GM23338 (cell line): ENCODE measurements around the gene SHISA8. TPM values are rescaled to one million over a fixed set of nuclear protein-coding genes. Genes with fewer than 3 reads are reported as not detected.

ENCODE experiments used
- ATAC-seq: fragments of 200-7000 bp; cut with Tn5 transposase; 3 replicates; pipeline ENCODE4 v1.9.1; 2020
- DNase-seq: peaks from one replicate; pipeline ENCODE4 v3.0.0-alpha.2; 2015; ENCODE audit warnings: low spot score
- H2AFZ ChIP-seq: fragments of 200-600 bp; sonication (generic); 2 replicates; pipeline ENCODE4 v1.8.0; 2016; ENCODE audit warnings: antibody characterized with exemption, mild to moderate bottlenecking, moderate library complexity
- H3F3A ChIP-seq: fragments of 200-600 bp; sonication (generic); replicated peaks from 2 replicates; pipeline ENCODE4 v1.8.0; 2017; ENCODE audit warnings: antibody characterized with exemption, mixed run types, low read depth
- H3K27ac ChIP-seq: fragments of 200-600 bp; sonication (generic); 2 replicates; pipeline ENCODE4 v1.6.1; 2016; ENCODE audit warnings: low read depth
- H3K27me3 ChIP-seq: fragments of 200-600 bp; sonication (generic); 2 replicates; pipeline ENCODE4 v1.8.0; 2016; ENCODE audit warnings: mild to moderate bottlenecking, mixed run types, moderate library complexity; ENCODE audit not compliant: insufficient read depth
- H3K36me3 ChIP-seq: fragments of 200-600 bp; sonication (generic); 2 replicates; pipeline ENCODE4 v1.8.0; 2016; ENCODE audit warnings: mild to moderate bottlenecking; ENCODE audit not compliant: insufficient read depth
- H3K4me1 ChIP-seq: fragments of 200-600 bp; sonication (generic); 2 replicates; pipeline ENCODE4 v1.8.0; 2016; ENCODE audit warnings: mild to moderate bottlenecking, moderate library complexity; ENCODE audit not compliant: insufficient read depth
- H3K4me2 ChIP-seq: fragments of 200-600 bp; sonication (generic); 2 replicates; pipeline ENCODE4 v1.7.1; 2017; ENCODE audit warnings: mixed run types
- H3K4me3 ChIP-seq: fragments of 200-600 bp; sonication (generic); 2 replicates; pipeline ENCODE4 v1.6.1; 2016; ENCODE audit warnings: mixed run types
- H3K79me2 ChIP-seq: fragments of 200-600 bp; sonication (generic); replicated peaks from 2 replicates; pipeline ENCODE4 v1.8.0; 2017; ENCODE audit warnings: mild to moderate bottlenecking; ENCODE audit not compliant: insufficient read depth
- H3K9me2 ChIP-seq: fragments of 200-600 bp; sonication (generic); 2 replicates; pipeline ENCODE4 v1.8.0; 2017; ENCODE audit not compliant: insufficient read depth
- H4K20me1 ChIP-seq: fragments of 200-600 bp; sonication (generic); replicated peaks from 2 replicates; pipeline ENCODE4 v1.8.0; 2017; ENCODE audit warnings: mild to moderate bottlenecking; ENCODE audit not compliant: insufficient read depth
- H3K27ac Mint-ChIP-seq: 2 replicates; pipeline ENCODE4 v1.8.0; 2020; ENCODE audit warnings: inconsistent platforms, mild to moderate bottlenecking, moderate library complexity, mixed read lengths
- H3K27me3 Mint-ChIP-seq: 3 replicates; pipeline ENCODE4 v1.8.0; 2022; ENCODE audit warnings: low read depth, mild to moderate bottlenecking, moderate library complexity, mixed read lengths, inconsistent platforms; ENCODE audit not compliant: insufficient read depth, poor library complexity
- H3K36me3 Mint-ChIP-seq: 3 replicates; pipeline ENCODE4 v1.8.0; 2021; ENCODE audit warnings: low read depth, mild to moderate bottlenecking, inconsistent platforms, moderate library complexity, mixed read lengths
- H3K4me1 Mint-ChIP-seq: 3 replicates; pipeline ENCODE4 v1.8.0; 2020; ENCODE audit warnings: mild to moderate bottlenecking, inconsistent platforms, mixed read lengths
- H3K4me3 Mint-ChIP-seq: 3 replicates; pipeline ENCODE4 v1.8.0; 2021; ENCODE audit warnings: moderate library complexity, mild to moderate bottlenecking, inconsistent platforms, mixed read lengths
- H3K9me3 Mint-ChIP-seq: 3 replicates; pipeline ENCODE4 v1.8.0; 2020; ENCODE audit warnings: moderate library complexity, mild to moderate bottlenecking, inconsistent platforms, mixed read lengths
- CREB1 ChIP-seq: fragments of 250-450 bp; sonication (Bioruptor Pico); IDR thresholded peaks from 2 replicates; pipeline ENCODE4 v1.5.0; 2020; ENCODE audit warnings: low read depth, mild to moderate bottlenecking, moderate library complexity
- EZH2phosphoT487 ChIP-seq: fragments of 200-600 bp; sonication (generic); IDR thresholded peaks from one replicate; pipeline ENCODE4 v1.8.1; 2018; ENCODE audit warnings: antibody characterized with exemption; ENCODE audit not compliant: unreplicated experiment
- NANOG ChIP-seq: IDR thresholded peaks from 2 replicates; pipeline ENCODE4 v1.6.1; 2016; ENCODE audit warnings: antibody characterized with exemption, borderline replicate concordance
- POLR2AphosphoS5 ChIP-seq: IDR thresholded peaks from 2 replicates; pipeline ENCODE4 v1.6.1; 2016; ENCODE audit warnings: antibody characterized with exemption, low read depth
- STAT1 ChIP-seq: IDR thresholded peaks from one replicate; pipeline ENCODE4 v1.6.1; 2016; ENCODE audit warnings: antibody characterized with exemption; ENCODE audit not compliant: unreplicated experiment
- ZNF114 ChIP-seq: fragments of 250-450 bp; sonication (Bioruptor Pico); IDR thresholded peaks from 2 replicates; pipeline ENCODE4 v1.5.0; 2020; ENCODE audit warnings: mild to moderate bottlenecking, moderate library complexity
- ZNF331 ChIP-seq: fragments of 250-450 bp; sonication (Bioruptor Pico); IDR thresholded peaks from 2 replicates; pipeline ENCODE4 v1.5.0; 2020; ENCODE audit warnings: low read depth, mild to moderate bottlenecking, moderate library complexity
- polyA plus RNA-seq: library from polyadenylated mRNA; unstranded; fragments of >200 nt; fragmentation: Nextera tagmentation; extraction: Ambion mirVana; gene quantifications from 2 replicates; pipeline ENCODE4 v1.2.1, GENCODE V29; 2016
- total RNA-seq: library from RNA; depleted of rRNA; stranded (reverse); fragments of >200 nt; shearing (Covaris generic); gene quantifications from 2 replicates; pipeline ENCODE4 v1.2.3, GENCODE V29; 2014
- TF ChIP-seq, protein P1 (sequence below): IDR thresholded peaks from 2 replicates; pipeline ENCODE4 v1.6.1; 2016; ENCODE audit warnings: antibody characterized with exemption
- TF ChIP-seq, protein P2 (sequence below): fragments of 250-450 bp; sonication (Bioruptor Pico); IDR thresholded peaks from 2 replicates; pipeline ENCODE4 v1.5.0; 2020; ENCODE audit warnings: mild to moderate bottlenecking, moderate library complexity
- TF ChIP-seq, protein P3 (sequence below): IDR thresholded peaks from one replicate; pipeline ENCODE4 v1.6.1; 2018; ENCODE audit warnings: antibody characterized with exemption; ENCODE audit not compliant: unreplicated experiment
- TF ChIP-seq, protein P4 (sequence below), 2 experiments: fragments of 200-600 bp in 1 of 2; sonication (generic) in 1 of 2; conservative IDR thresholded peaks; 2 replicates each; pipeline versions ENCODE4 v1.5.1 to v1.6.1; 2016 to 2017; ENCODE audit warnings: antibody characterized with exemption in 2 of 2, low read depth in 2 of 2, mild to moderate bottlenecking in 2 of 2, moderate library complexity in 1 of 2

SHISA8 gene
- total and polyA plus RNA-seq, 2 experiments from 2014 or later: 5.1 TPM; not detected in 1

DNA sequence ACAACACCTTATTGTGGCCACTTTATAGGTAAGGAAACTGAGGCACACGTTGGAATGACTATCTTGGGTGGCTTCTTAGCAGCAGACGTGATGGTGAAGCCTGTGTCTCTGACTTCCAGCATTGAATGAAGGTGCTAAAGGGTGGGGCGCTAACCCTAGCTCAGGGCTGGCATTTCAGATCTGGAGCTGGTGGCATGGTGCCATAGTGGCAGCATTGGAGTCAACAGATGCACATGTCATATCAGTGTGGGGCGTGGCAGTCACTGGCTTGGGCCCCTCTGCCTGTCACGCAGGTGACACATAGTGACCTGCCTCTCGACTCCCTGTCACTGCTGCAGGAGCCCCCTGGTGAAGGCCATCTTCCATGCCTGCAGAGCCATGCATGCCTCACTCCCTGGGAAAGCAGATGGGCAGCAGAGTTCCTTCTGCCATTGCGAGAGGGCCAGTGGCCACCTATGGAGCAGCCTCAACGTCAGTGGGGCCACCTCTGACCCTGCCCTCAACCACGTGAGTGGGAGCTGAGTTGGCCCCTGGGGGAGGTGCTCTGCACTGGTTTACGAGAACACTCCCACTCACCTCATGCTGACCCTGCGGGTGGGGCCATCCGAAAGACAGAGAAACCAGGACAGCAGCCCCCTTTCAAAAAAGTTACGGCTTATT lies 14.8 kb downstream of the SHISA8 start (continued):
- TF ChIP-seq EZH2phosphoT487 (no peak), ZNF114 (CRISPR knock-in tag) (no peak), ZNF331 (no peak), CREB1 (no peak)
- TF ChIP-seq, protein P1, sequence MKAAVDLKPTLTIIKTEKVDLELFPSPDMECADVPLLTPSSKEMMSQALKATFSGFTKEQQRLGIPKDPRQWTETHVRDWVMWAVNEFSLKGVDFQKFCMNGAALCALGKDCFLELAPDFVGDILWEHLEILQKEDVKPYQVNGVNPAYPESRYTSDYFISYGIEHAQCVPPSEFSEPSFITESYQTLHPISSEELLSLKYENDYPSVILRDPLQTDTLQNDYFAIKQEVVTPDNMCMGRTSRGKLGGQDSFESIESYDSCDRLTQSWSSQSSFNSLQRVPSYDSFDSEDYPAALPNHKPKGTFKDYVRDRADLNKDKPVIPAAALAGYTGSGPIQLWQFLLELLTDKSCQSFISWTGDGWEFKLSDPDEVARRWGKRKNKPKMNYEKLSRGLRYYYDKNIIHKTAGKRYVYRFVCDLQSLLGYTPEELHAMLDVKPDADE: no peak

DNA sequence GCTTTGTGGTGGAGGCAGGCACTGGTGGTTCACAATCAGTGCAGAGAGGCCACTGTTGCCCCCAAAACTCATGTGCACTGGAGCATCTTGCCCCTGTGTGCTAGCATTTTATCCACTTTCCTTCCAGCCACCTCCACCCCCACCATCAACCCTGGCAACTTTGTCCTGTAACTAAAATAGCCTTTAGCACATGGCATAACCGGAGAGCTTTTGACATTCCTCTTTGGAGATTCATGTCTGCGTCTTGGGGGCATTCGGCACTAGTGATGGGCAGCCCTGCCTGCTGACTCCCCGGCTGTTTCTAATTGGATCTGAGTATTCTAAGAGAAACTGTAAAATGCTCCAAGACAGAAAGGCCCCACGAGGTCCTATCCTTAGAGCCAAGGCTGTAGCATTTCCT lies 15.8 kb downstream of the SHISA8 start:
- Mint-ChIP-seq H3K4me1 (no peaks in the 10 kb centered on the region), H3K27me3 (peaks cover 9% of the 10 kb centered on the region), H3K36me3 (peaks cover 74% of the 10 kb centered on the region), H3K27ac (no peak overlapping the region), H3K4me3 (no peak overlapping the region), H3K9me3 (no peaks in the 10 kb centered on the region)
- Histone ChIP-seq H3K79me2 (no peaks in the 10 kb centered on the region), H3K27me3 (no peaks in the 10 kb centered on the region), H3K27ac (no peak overlapping the region), H4K20me1 (peaks cover 11% of the 10 kb centered on the region), H3K36me3 (peaks cover 28% of the 10 kb centered on the region), H3F3A (no peaks in the 10 kb centered on the region; the same call in 1 of the 2 replicates), H3K4me2 (no peak overlapping the region), H3K4me1 (no peaks in the 10 kb centered on the region), H2AFZ (no peak overlapping the region), H3K9me2 (no peaks in the 10 kb centered on the region), H3K4me3 (no peak overlapping the region)
- ATAC-seq: no peak
- no peak for DNase-seq
- TF ChIP-seq, protein P2, sequence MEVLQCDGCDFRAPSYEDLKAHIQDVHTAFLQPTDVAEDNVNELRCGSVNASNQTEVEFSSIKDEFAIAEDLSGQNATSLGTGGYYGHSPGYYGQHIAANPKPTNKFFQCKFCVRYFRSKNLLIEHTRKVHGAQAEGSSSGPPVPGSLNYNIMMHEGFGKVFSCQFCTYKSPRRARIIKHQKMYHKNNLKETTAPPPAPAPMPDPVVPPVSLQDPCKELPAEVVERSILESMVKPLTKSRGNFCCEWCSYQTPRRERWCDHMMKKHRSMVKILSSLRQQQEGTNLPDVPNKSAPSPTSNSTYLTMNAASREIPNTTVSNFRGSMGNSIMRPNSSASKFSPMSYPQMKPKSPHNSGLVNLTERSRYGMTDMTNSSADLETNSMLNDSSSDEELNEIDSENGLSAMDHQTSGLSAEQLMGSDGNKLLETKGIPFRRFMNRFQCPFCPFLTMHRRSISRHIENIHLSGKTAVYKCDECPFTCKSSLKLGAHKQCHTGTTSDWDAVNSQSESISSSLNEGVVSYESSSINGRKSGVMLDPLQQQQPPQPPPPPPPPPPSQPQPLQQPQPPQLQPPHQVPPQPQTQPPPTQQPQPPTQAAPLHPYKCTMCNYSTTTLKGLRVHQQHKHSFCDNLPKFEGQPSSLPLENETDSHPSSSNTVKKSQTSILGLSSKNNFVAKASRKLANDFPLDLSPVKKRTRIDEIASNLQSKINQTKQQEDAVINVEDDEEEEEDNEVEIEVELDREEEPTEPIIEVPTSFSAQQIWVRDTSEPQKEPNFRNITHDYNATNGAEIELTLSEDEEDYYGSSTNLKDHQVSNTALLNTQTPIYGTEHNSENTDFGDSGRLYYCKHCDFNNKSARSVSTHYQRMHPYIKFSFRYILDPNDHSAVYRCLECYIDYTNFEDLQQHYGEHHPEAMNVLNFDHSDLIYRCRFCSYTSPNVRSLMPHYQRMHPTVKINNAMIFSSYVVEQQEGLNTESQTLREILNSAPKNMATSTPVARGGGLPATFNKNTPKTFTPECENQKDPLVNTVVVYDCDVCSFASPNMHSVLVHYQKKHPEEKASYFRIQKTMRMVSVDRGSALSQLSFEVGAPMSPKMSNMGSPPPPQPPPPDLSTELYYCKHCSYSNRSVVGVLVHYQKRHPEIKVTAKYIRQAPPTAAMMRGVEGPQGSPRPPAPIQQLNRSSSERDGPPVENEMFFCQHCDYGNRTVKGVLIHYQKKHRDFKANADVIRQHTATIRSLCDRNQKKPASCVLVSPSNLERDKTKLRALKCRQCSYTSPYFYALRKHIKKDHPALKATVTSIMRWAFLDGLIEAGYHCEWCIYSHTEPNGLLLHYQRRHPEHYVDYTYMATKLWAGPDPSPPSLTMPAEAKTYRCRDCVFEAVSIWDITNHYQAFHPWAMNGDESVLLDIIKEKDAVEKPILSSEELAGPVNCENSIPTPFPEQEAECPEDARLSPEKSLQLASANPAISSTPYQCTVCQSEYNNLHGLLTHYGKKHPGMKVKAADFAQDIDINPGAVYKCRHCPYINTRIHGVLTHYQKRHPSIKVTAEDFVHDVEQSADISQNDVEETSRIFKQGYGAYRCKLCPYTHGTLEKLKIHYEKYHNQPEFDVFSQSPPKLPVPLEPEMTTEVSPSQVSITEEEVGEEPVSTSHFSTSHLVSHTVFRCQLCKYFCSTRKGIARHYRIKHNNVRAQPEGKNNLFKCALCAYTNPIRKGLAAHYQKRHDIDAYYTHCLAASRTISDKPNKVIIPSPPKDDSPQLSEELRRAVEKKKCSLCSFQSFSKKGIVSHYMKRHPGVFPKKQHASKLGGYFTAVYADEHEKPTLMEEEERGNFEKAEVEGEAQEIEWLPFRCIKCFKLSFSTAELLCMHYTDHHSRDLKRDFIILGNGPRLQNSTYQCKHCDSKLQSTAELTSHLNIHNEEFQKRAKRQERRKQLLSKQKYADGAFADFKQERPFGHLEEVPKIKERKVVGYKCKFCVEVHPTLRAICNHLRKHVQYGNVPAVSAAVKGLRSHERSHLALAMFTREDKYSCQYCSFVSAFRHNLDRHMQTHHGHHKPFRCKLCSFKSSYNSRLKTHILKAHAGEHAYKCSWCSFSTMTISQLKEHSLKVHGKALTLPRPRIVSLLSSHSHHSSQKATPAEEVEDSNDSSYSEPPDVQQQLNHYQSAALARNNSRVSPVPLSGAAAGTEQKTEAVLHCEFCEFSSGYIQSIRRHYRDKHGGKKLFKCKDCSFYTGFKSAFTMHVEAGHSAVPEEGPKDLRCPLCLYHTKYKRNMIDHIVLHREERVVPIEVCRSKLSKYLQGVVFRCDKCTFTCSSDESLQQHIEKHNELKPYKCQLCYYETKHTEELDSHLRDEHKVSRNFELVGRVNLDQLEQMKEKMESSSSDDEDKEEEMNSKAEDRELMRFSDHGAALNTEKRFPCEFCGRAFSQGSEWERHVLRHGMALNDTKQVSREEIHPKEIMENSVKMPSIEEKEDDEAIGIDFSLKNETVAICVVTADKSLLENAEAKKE: no peak
- TF ChIP-seq, protein P3, sequence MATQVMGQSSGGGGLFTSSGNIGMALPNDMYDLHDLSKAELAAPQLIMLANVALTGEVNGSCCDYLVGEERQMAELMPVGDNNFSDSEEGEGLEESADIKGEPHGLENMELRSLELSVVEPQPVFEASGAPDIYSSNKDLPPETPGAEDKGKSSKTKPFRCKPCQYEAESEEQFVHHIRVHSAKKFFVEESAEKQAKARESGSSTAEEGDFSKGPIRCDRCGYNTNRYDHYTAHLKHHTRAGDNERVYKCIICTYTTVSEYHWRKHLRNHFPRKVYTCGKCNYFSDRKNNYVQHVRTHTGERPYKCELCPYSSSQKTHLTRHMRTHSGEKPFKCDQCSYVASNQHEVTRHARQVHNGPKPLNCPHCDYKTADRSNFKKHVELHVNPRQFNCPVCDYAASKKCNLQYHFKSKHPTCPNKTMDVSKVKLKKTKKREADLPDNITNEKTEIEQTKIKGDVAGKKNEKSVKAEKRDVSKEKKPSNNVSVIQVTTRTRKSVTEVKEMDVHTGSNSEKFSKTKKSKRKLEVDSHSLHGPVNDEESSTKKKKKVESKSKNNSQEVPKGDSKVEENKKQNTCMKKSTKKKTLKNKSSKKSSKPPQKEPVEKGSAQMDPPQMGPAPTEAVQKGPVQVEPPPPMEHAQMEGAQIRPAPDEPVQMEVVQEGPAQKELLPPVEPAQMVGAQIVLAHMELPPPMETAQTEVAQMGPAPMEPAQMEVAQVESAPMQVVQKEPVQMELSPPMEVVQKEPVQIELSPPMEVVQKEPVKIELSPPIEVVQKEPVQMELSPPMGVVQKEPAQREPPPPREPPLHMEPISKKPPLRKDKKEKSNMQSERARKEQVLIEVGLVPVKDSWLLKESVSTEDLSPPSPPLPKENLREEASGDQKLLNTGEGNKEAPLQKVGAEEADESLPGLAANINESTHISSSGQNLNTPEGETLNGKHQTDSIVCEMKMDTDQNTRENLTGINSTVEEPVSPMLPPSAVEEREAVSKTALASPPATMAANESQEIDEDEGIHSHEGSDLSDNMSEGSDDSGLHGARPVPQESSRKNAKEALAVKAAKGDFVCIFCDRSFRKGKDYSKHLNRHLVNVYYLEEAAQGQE: no peak
- TF ChIP-seq NANOG: no peak
- TF ChIP-seq, protein P1: no peak
- TF ChIP-seq STAT1: no peak
- no peak for TF ChIP-seq POLR2AphosphoS5
- no peak for TF ChIP-seq EZH2phosphoT487
- TF ChIP-seq, protein P4, sequence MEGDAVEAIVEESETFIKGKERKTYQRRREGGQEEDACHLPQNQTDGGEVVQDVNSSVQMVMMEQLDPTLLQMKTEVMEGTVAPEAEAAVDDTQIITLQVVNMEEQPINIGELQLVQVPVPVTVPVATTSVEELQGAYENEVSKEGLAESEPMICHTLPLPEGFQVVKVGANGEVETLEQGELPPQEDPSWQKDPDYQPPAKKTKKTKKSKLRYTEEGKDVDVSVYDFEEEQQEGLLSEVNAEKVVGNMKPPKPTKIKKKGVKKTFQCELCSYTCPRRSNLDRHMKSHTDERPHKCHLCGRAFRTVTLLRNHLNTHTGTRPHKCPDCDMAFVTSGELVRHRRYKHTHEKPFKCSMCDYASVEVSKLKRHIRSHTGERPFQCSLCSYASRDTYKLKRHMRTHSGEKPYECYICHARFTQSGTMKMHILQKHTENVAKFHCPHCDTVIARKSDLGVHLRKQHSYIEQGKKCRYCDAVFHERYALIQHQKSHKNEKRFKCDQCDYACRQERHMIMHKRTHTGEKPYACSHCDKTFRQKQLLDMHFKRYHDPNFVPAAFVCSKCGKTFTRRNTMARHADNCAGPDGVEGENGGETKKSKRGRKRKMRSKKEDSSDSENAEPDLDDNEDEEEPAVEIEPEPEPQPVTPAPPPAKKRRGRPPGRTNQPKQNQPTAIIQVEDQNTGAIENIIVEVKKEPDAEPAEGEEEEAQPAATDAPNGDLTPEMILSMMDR (conservative IDR thresholded peaks at IDR 0.05; ENCODE audit: low read depth in 2 of 2): no peak
